Duodenal mucosa (tissue), 2 donors: ENCODE results near the gene ZNF507.

Experiments used
- H3K27ac ChIP-seq: one replicate; pipeline ENCODE4 v1.7.0; 2013; ENCODE audit warnings: low read depth, low read length
- H3K27me3 ChIP-seq, 2 donors: one replicate each; pipeline ENCODE4 v1.7.0; 2013; ENCODE audit warnings: low read length in 2 of 2, control low read depth in 1 of 2; ENCODE audit not compliant: insufficient read depth in 2 of 2, control insufficient read depth in 1 of 2
- H3K36me3 ChIP-seq, 2 donors: one replicate each; pipeline ENCODE4 v1.7.0; 2013; ENCODE audit warnings: low read length in 2 of 2, control low read depth in 1 of 2; ENCODE audit not compliant: insufficient read depth in 2 of 2, control insufficient read depth in 1 of 2
- H3K4me1 ChIP-seq, 2 donors: one replicate each; pipeline ENCODE4 v1.7.0; 2013; ENCODE audit warnings: low read length in 2 of 2, control low read depth in 1 of 2; ENCODE audit not compliant: insufficient read depth in 2 of 2, control insufficient read depth in 1 of 2
- H3K4me3 ChIP-seq, 2 donors: one replicate each; pipeline ENCODE4 v1.7.0; 2013; ENCODE audit warnings: low read length in 2 of 2, low read depth in 1 of 2
- H3K9ac ChIP-seq, 2 donors: one replicate each; pipeline ENCODE4 v1.7.0; 2013; ENCODE audit warnings: low read length in 2 of 2, low read depth in 1 of 2
- H3K9me3 ChIP-seq, 2 donors: one replicate each; pipeline ENCODE4 v1.7.0; 2013; ENCODE audit warnings: low read length in 2 of 2, control low read depth in 1 of 2; ENCODE audit not compliant: control insufficient read depth in 1 of 2

The ZNF507 gene

GRCh38 chr19:32350987-32351348, 5.6 kb downstream of the ZNF507 start:
- H3K9me3 ChIP-seq: no peaks in the 10 kb centered on the region

GRCh38 chr19:32352241-32352630, 6.8 kb downstream of the ZNF507 start:
- Histone ChIP-seq H3K9me3 (no peaks in the 10 kb centered on the region), H3K27ac (no peak overlapping the region), H3K9ac (no peak overlapping the region), H3K4me1 (peaks cover 32 to 42% of the 10 kb centered on the region in 2 donors), H3K36me3 (peaks cover 39 to 57% of the 10 kb centered on the region in 2 donors), H3K4me3 (no peak overlapping the region), H3K27me3 (no peaks in the 10 kb centered on the region)

More at GRCh38 chr19:32350987-32351348, 5.6 kb downstream of the ZNF507 start:
- Histone ChIP-seq H3K27me3 (no peaks in the 10 kb centered on the region), H3K36me3 (peaks cover 30 to 46% of the 10 kb centered on the region in 2 donors), H3K27ac (peak overlapping the region; percentile 33), H3K4me1 (peaks cover 40 to 50% of the 10 kb centered on the region in 2 donors), H3K9ac (peak overlapping the region in 1 of 2 donors; percentile 25), H3K4me3 (peak overlapping the region; percentile 6 to 12)

- peaks cover 41 to 60% of the 10 kb centered on the region in 2 donors for H3K36me3 ChIP-seq
- peaks cover 18 to 27% of the 10 kb centered on the region in 2 donors for H3K4me1 ChIP-seq
- H3K9ac ChIP-seq: no peak overlapping the region
- H3K27ac ChIP-seq: no peak overlapping the region
- no peak overlapping the region for H3K4me3 ChIP-seq
- H3K27me3 ChIP-seq: no peaks in the 10 kb centered on the region
- H3K9me3 ChIP-seq: no peaks in the 10 kb centered on the region
Observed at GRCh38 chr19:32354345-32354744, 8.9 kb downstream of the ZNF507 start.

- Histone ChIP-seq H3K4me3 (no peak overlapping the region), H3K27me3 (no peaks in the 10 kb centered on the region), H3K36me3 (peaks cover 45 to 66% of the 10 kb centered on the region in 2 donors), H3K9me3 (no peaks in the 10 kb centered on the region), H3K9ac (no peak overlapping the region), H3K4me1 (peaks cover 8 to 17% of the 10 kb centered on the region in 2 donors), H3K27ac (no peak overlapping the region)
Observed at GRCh38 chr19:32355309-32355708, 9.9 kb downstream of the ZNF507 start.

GRCh38 chr19:32357720-32358119, 12.3 kb downstream of the ZNF507 start:
- Histone ChIP-seq H3K27me3 (no peaks in the 10 kb centered on the region), H3K27ac (no peak overlapping the region), H3K9ac (no peak overlapping the region), H3K36me3 (peaks cover 55 to 73% of the 10 kb centered on the region in 2 donors), H3K9me3 (no peaks in the 10 kb centered on the region), H3K4me3 (no peak overlapping the region), H3K4me1 (peaks cover 0 to 2% of the 10 kb centered on the region in 2 donors)

- H3K9me3 ChIP-seq: no peaks in the 10 kb centered on the region
- H3K27ac ChIP-seq: no peak overlapping the region
- H3K27me3 ChIP-seq: no peaks in the 10 kb centered on the region
- H3K9ac ChIP-seq: no peak overlapping the region
- no peak overlapping the region for H3K4me3 ChIP-seq
- H3K4me1 ChIP-seq: peaks cover 0 to 8% of the 10 kb centered on the region in 2 donors
- peaks cover 50 to 72% of the 10 kb centered on the region in 2 donors for H3K36me3 ChIP-seq
Observed at GRCh38 chr19:32358321-32358720, 12.9 kb downstream of the ZNF507 start.

GRCh38 chr19:32359581-32359980, 14.2 kb downstream of the ZNF507 start:
- H3K27ac ChIP-seq: no peak overlapping the region
- H3K9me3 ChIP-seq: no peaks in the 10 kb centered on the region
- H3K4me3 ChIP-seq: no peak overlapping the region
- H3K4me1 ChIP-seq: peaks cover 0 to 15% of the 10 kb centered on the region in 2 donors
- H3K27me3 ChIP-seq: no peaks in the 10 kb centered on the region
- peaks cover 37 to 66% of the 10 kb centered on the region in 2 donors for H3K36me3 ChIP-seq
- no peak overlapping the region for H3K9ac ChIP-seq

GRCh38 chr19:32361574-32362317, 16.3 kb downstream of the ZNF507 start:
- Histone ChIP-seq H3K36me3 (peaks cover 34 to 64% of the 10 kb centered on the region in 2 donors), H3K9me3 (no peaks in the 10 kb centered on the region), H3K27me3 (no peaks in the 10 kb centered on the region), H3K9ac (no peak overlapping the region), H3K27ac (no peak overlapping the region), H3K4me3 (no peak overlapping the region), H3K4me1 (peaks cover 0 to 15% of the 10 kb centered on the region in 2 donors)

- H3K36me3 ChIP-seq: peaks cover 28 to 64% of the 10 kb centered on the region in 2 donors
Observed at GRCh38 chr19:32362318-32362691, 16.9 kb downstream of the ZNF507 start.

GRCh38 chr19:32363175-32363574, 17.8 kb downstream of the ZNF507 start:
- Histone ChIP-seq H3K4me1 (peaks cover 0 to 15% of the 10 kb centered on the region in 2 donors), H3K4me3 (no peak overlapping the region), H3K27me3 (no peaks in the 10 kb centered on the region), H3K9me3 (no peaks in the 10 kb centered on the region), H3K9ac (no peak overlapping the region), H3K27ac (no peak overlapping the region), H3K36me3 (peaks cover 23 to 62% of the 10 kb centered on the region in 2 donors)

More at GRCh38 chr19:32362318-32362691, 16.9 kb downstream of the ZNF507 start:
- Histone ChIP-seq H3K27ac (no peak overlapping the region), H3K4me3 (no peak overlapping the region), H3K27me3 (no peaks in the 10 kb centered on the region), H3K4me1 (peaks cover 0 to 15% of the 10 kb centered on the region in 2 donors), H3K9ac (no peak overlapping the region), H3K9me3 (no peaks in the 10 kb centered on the region)
